Measurements from ENCODE around the gene COL16A1.

GRCh38 chr1:31637915-31638673 lies 65.7 kb downstream of the COL16A1 start:
- TF ChIP-seq CTCF (tag by site-specific recombination; IDR thresholded peaks at IDR 0.05): no peak
- TF ChIP-seq TCF7L2 (IDR thresholded peaks at IDR 0.05; ENCODE audit: borderline replicate concordance, low read depth, low read length): no peak
- TF ChIP-seq KLF9 (tag by site-specific recombination; IDR thresholded peaks at IDR 0.05; ENCODE audit: low read depth): no peak
